ENCODE results near the gene MDM1. TPM values are rescaled to one million over a fixed set of nuclear protein-coding genes. Genes with fewer than 3 reads are reported as not detected.

MDM1 gene
- total and polyA plus RNA-seq, 5 donors = 8.6 to 14.6 (median 11.3) TPM

- Histone ChIP-seq H3K4me1 (ENCODE audit: control insufficient read depth, insufficient read depth, low read length) (peaks cover 3% of the 10 kb centered on the region), H3K4me3 (ENCODE audit: low read length) (no peak overlapping the region), H3K27ac (ENCODE audit: low read length) (no peak overlapping the region), H3K27me3 (ENCODE audit: control insufficient read depth, insufficient read depth) (no peaks in the 10 kb centered on the region), H3K9me3 (ENCODE audit: control insufficient read depth, low read length) (no peaks in the 10 kb centered on the region)
- 80% methylated on average over 4 of the region's 4 CpGs for WGBS
- no peak for DNase-seq
- intact Hi-C loops (cut with DNase I) = loop anchor here in 2 of 4 donors (10.0 kb wide), 1 partner anchor 330 kb away; the partner anchor contains the start of gene NUP107 (in 2 of the 2)
- no peak for ATAC-seq
These were observed 22.9 kb upstream of the MDM1 start for GRCh38 chr12:68354977-68355541.

- Histone ChIP-seq H3K4me1 (ENCODE audit: control insufficient read depth, insufficient read depth, low read length) (no peaks in the 10 kb centered on the region), H3K27ac (ENCODE audit: low read length) (no peak overlapping the region), H3K4me3 (ENCODE audit: low read length) (no peak overlapping the region), H3K9me3 (ENCODE audit: control insufficient read depth, low read length) (no peaks in the 10 kb centered on the region), H3K27me3 (ENCODE audit: control insufficient read depth, insufficient read depth) (no peaks in the 10 kb centered on the region)
- intact Hi-C loops (cut with DNase I) = loop anchor here in 2 of 4 donors (10.0 kb wide), 1 partner anchor 333 kb away; the partner anchor contains the start of gene NUP107 (in 2 of the 2)
- WGBS = 34% methylated on average over 2 of the region's 2 CpGs
- DNase-seq = no peak
- ATAC-seq = peak in 1 of 2 donors; percentile 71
These were observed 19.9 kb upstream of the MDM1 start for GRCh38 chr12:68352067-68352466.

- no peaks in the 10 kb centered on the region for H3K9me3 ChIP-seq (ENCODE audit: control insufficient read depth, low read length)
- no peak overlapping the region for H3K4me3 ChIP-seq (ENCODE audit: low read length)
- H3K4me1 ChIP-seq (ENCODE audit: control insufficient read depth, insufficient read depth, low read length) = no peaks in the 10 kb centered on the region
- DNase-seq (no peak), ATAC-seq (no peak)
- WGBS = 87% methylated on average over 3 of the region's 3 CpGs
- intact Hi-C loops (cut with DNase I) = loop anchor here in 2 of 4 donors (10.0 kb wide), 1 partner anchor 334 kb away; the partner anchor contains the start of gene NUP107 (in 2 of the 2)
- no peaks in the 10 kb centered on the region for H3K27me3 ChIP-seq (ENCODE audit: control insufficient read depth, insufficient read depth)
- H3K27ac ChIP-seq (ENCODE audit: low read length) = no peak overlapping the region
These were observed 18.6 kb upstream of the MDM1 start for GRCh38 chr12:68350753-68351152.

GRCh38 chr12:68349921-68350606 lies 17.9 kb upstream of the MDM1 start:
- no peaks in the 10 kb centered on the region for H3K4me1 ChIP-seq (ENCODE audit: control insufficient read depth, insufficient read depth, low read length)
- ATAC-seq = no peak
- H3K4me3 ChIP-seq (ENCODE audit: low read length) = no peak overlapping the region
- H3K27me3 ChIP-seq (ENCODE audit: control insufficient read depth, insufficient read depth) = no peaks in the 10 kb centered on the region
- no peak for DNase-seq
- no peaks in the 10 kb centered on the region for H3K9me3 ChIP-seq (ENCODE audit: control insufficient read depth, low read length)
- intact Hi-C loops (cut with DNase I) = loop anchor here in 2 of 4 donors (10.0 kb wide), 1 partner anchor 335 kb away; the partner anchor contains the start of gene NUP107 (in 2 of the 2)
- WGBS = 70% methylated on average over 5 of the region's 5 CpGs
- H3K27ac ChIP-seq (ENCODE audit: low read length) = no peak overlapping the region

- no peak overlapping the region for H3K27ac ChIP-seq (ENCODE audit: low read length)
These were observed 17.1 kb upstream of the MDM1 start for GRCh38 chr12:68349220-68349621.

GRCh38 chr12:68348419-68348818 lies 16.3 kb upstream of the MDM1 start:
- Histone ChIP-seq H3K4me3 (ENCODE audit: low read length) (no peak overlapping the region), H3K27ac (ENCODE audit: low read length) (no peak overlapping the region), H3K27me3 (ENCODE audit: control insufficient read depth, insufficient read depth) (no peaks in the 10 kb centered on the region), H3K4me1 (ENCODE audit: control insufficient read depth, insufficient read depth, low read length) (no peaks in the 10 kb centered on the region), H3K9me3 (ENCODE audit: control insufficient read depth, low read length) (no peaks in the 10 kb centered on the region)
- 69% methylated on average over 5 of the region's 5 CpGs for WGBS
- no peak for DNase-seq
- ATAC-seq = peak in 1 of 2 donors; percentile 70
- intact Hi-C loops (cut with DNase I) = no loop called here

More at GRCh38 chr12:68349220-68349621, 17.1 kb upstream of the MDM1 start:
- H3K27me3 ChIP-seq (ENCODE audit: control insufficient read depth, insufficient read depth) = no peaks in the 10 kb centered on the region
- ATAC-seq = no peak
- WGBS = 23% methylated on average over 2 of the region's 2 CpGs
- no peaks in the 10 kb centered on the region for H3K9me3 ChIP-seq (ENCODE audit: control insufficient read depth, low read length)
- no peaks in the 10 kb centered on the region for H3K4me1 ChIP-seq (ENCODE audit: control insufficient read depth, insufficient read depth, low read length)
- intact Hi-C loops (cut with DNase I) = no loop called here
- H3K4me3 ChIP-seq (ENCODE audit: low read length) = no peak overlapping the region
- DNase-seq = no peak

GRCh38 chr12:68345763-68346162 lies 13.6 kb upstream of the MDM1 start:
- ATAC-seq (no peak), DNase-seq (no peak)
- Histone ChIP-seq H3K4me3 (ENCODE audit: low read length) (no peak overlapping the region), H3K27ac (ENCODE audit: low read length) (no peak overlapping the region), H3K27me3 (ENCODE audit: control insufficient read depth, insufficient read depth) (no peaks in the 10 kb centered on the region), H3K4me1 (ENCODE audit: control insufficient read depth, insufficient read depth, low read length) (no peaks in the 10 kb centered on the region), H3K9me3 (ENCODE audit: control insufficient read depth, low read length) (no peaks in the 10 kb centered on the region)
- 69% methylated on average over 3 of the region's 3 CpGs for WGBS
- intact Hi-C loops (cut with DNase I) = no loop called here

- ATAC-seq (no peak), DNase-seq (no peak)
- H3K27me3 ChIP-seq (ENCODE audit: control insufficient read depth, insufficient read depth) = no peaks in the 10 kb centered on the region
- no peak overlapping the region for H3K4me3 ChIP-seq (ENCODE audit: low read length)
- H3K4me1 ChIP-seq (ENCODE audit: control insufficient read depth, insufficient read depth, low read length) = no peaks in the 10 kb centered on the region
- intact Hi-C loops (cut with DNase I) = no loop called here
- no peak overlapping the region for H3K27ac ChIP-seq (ENCODE audit: low read length)
- no peaks in the 10 kb centered on the region for H3K9me3 ChIP-seq (ENCODE audit: control insufficient read depth, low read length)
- WGBS = 33% methylated on average over 2 of the region's 2 CpGs
These were observed 12.0 kb upstream of the MDM1 start for GRCh38 chr12:68344126-68344525.

GRCh38 chr12:68342966-68343365 lies 10.8 kb upstream of the MDM1 start:
- no peaks in the 10 kb centered on the region for H3K9me3 ChIP-seq (ENCODE audit: control insufficient read depth, low read length)
- no peak overlapping the region for H3K27ac ChIP-seq (ENCODE audit: low read length)
- intact Hi-C loops (cut with DNase I) = no loop called here
- no peaks in the 10 kb centered on the region for H3K27me3 ChIP-seq (ENCODE audit: control insufficient read depth, insufficient read depth)
- no peak for DNase-seq
- H3K4me1 ChIP-seq (ENCODE audit: control insufficient read depth, insufficient read depth, low read length) = no peaks in the 10 kb centered on the region
- no peak overlapping the region for H3K4me3 ChIP-seq (ENCODE audit: low read length)
- no peak for ATAC-seq
- 54% methylated on average over 3 of the region's 3 CpGs for WGBS

GRCh38 chr12:68341822-68342221 lies 9.7 kb upstream of the MDM1 start:
- Histone ChIP-seq H3K4me1 (ENCODE audit: control insufficient read depth, insufficient read depth, low read length) (no peaks in the 10 kb centered on the region), H3K27ac (ENCODE audit: low read length) (no peak overlapping the region), H3K9me3 (ENCODE audit: control insufficient read depth, low read length) (no peaks in the 10 kb centered on the region), H3K4me3 (ENCODE audit: low read length) (no peak overlapping the region), H3K27me3 (ENCODE audit: control insufficient read depth, insufficient read depth) (no peaks in the 10 kb centered on the region)
- WGBS = 81% methylated on average over 2 of the region's 2 CpGs
- DNase-seq (no peak), ATAC-seq (no peak)
- intact Hi-C loops (cut with DNase I) = no loop called here

GRCh38 chr12:68340404-68341270 lies 8.5 kb upstream of the MDM1 start:
- ATAC-seq (peak in 1 of 2 donors; percentile 57), DNase-seq (no peak)
- Histone ChIP-seq H3K27ac (ENCODE audit: low read length) (no peak overlapping the region), H3K4me3 (ENCODE audit: low read length) (no peak overlapping the region), H3K27me3 (ENCODE audit: control insufficient read depth, insufficient read depth) (no peaks in the 10 kb centered on the region), H3K4me1 (ENCODE audit: control insufficient read depth, insufficient read depth, low read length) (no peaks in the 10 kb centered on the region), H3K9me3 (ENCODE audit: control insufficient read depth, low read length) (no peaks in the 10 kb centered on the region)
- intact Hi-C loops (cut with DNase I) = no loop called here
- 43% methylated on average over 8 of the region's 8 CpGs for WGBS
